ENCODE data around the gene FAM136A. TPM values are rescaled to one million over a fixed set of nuclear protein-coding genes. Genes with fewer than 3 reads are reported as not detected.
A peak's percentile ranks its signal among the peaks of the same experiment; 100 is the strongest.
"Not testable (repeated sequence)": the region's sequence is repeated elsewhere in the genome, so short reads cannot be mapped to it uniquely, and the experiment has no call there.

FAM136A gene
- total RNA-seq, 1 donor from 2014 or later = 10.7 TPM

- DNase-seq (ENCODE audit: low read depth in 2 of 2) = not testable (repeated sequence)
These were observed 4.0 kb downstream of the FAM136A start for GRCh38 chr2:70297828-70298227.

- no peak for DNase-seq (ENCODE audit: low read depth in 2 of 2)
These were observed 18.2 kb downstream of the FAM136A start for GRCh38 chr2:70283500-70284191.

- DNase-seq (ENCODE audit: low read depth in 2 of 2) = no peak
These were observed 19.4 kb downstream of the FAM136A start for GRCh38 chr2:70282439-70282838.

GRCh38 chr2:70280242-70280798, 21.5 kb downstream of the FAM136A start:
- no peak for DNase-seq (ENCODE audit: low read depth in 2 of 2)

- no peak for DNase-seq (ENCODE audit: low read depth in 2 of 2)
These were observed 31.5 kb downstream of the FAM136A start for GRCh38 chr2:70270323-70270722.

- peak in 1 of 2 donors; percentile 21 for DNase-seq (ENCODE audit: low read depth in 2 of 2)
These were observed 32.2 kb downstream of the FAM136A start for GRCh38 chr2:70269422-70270302.

GRCh38 chr2:70266925-70267324, 34.9 kb downstream of the FAM136A start:
- not testable (repeated sequence) for DNase-seq (ENCODE audit: low read depth in 2 of 2)

GRCh38 chr2:70261501-70261900, 40.4 kb downstream of the FAM136A start:
- no peak for DNase-seq (ENCODE audit: low read depth in 2 of 2)

GRCh38 chr2:70258532-70258875, 43.4 kb downstream of the FAM136A start:
- peak; percentile 5 to 21 for DNase-seq (ENCODE audit: low read depth in 2 of 2)

GRCh38 chr2:70255637-70256314, 46.1 kb downstream of the FAM136A start:
- DNase-seq (ENCODE audit: low read depth in 2 of 2) = no peak

- DNase-seq (ENCODE audit: low read depth in 2 of 2) = no peak
These were observed 51.4 kb downstream of the FAM136A start for GRCh38 chr2:70250434-70250833.

- peak; percentile 99 for DNase-seq (ENCODE audit: low read depth in 2 of 2)
These were observed 53.6 kb downstream of the FAM136A start, which contains the start of gene TIA1 for GRCh38 chr2:70248181-70248847. Gene TIA1, minus strand, starts transcription at chr2:70248628. Its CDS starts 198 bp downstream, at chr2:70248430.

GRCh38 chr2:70247364-70248180, 54.3 kb downstream of the FAM136A start:
- DNase-seq (ENCODE audit: low read depth in 2 of 2) = peak; percentile 26 to 38

Other genes with a start within 250 kb of the FAM136A start
- gene PCBP1, start 214.6 kb downstream of the FAM136A start, total RNA-seq = 34.9 and 40.3 TPM in 2 replicates
- gene C2orf42, start 111.0 kb downstream of the FAM136A start, total RNA-seq = 7.2 and 15.5 TPM in 2 replicates
- 71.3 and 87.5 TPM in 2 replicates for gene TIA1, start 53.4 kb downstream of the FAM136A start, total RNA-seq
- gene PCYOX1, start 43.9 kb downstream of the FAM136A start, total RNA-seq = 22.2 and 28.6 TPM in 2 replicates
- gene SNRPG, start 8.3 kb downstream of the FAM136A start, total RNA-seq = 141 and 197 TPM in 2 replicates